ENCODE results near the gene NTRK2.

Gene NTRK2

GRCh38 chr9:84996029-84996428 is 326.5 kb downstream of the NTRK2 start:
- Histone ChIP-seq H3K4me3 (ENCODE audit: low read depth, low read length) (no peak overlapping the region), H3K9me3 (ENCODE audit: control insufficient read depth, insufficient read depth, low read length) (peaks cover 6% of the 10 kb centered on the region; the same call in 1 of the 2 replicates), H3K27ac (ENCODE audit: low read depth, low read length) (no peak overlapping the region), H3K36me3 (ENCODE audit: control insufficient read depth, insufficient read depth, low read length) (no peaks in the 10 kb centered on the region), H3K4me1 (ENCODE audit: control insufficient read depth, insufficient read depth, low read length) (no peaks in the 10 kb centered on the region), H3K27me3 (ENCODE audit: control insufficient read depth, insufficient read depth, low read length) (no peaks in the 10 kb centered on the region), H3K9ac (ENCODE audit: low read depth, low read length) (no peak overlapping the region)

- Histone ChIP-seq H3K27me3 (ENCODE audit: control insufficient read depth, insufficient read depth, low read length) (no peaks in the 10 kb centered on the region), H3K36me3 (ENCODE audit: control insufficient read depth, insufficient read depth, low read length) (no peaks in the 10 kb centered on the region), H3K4me1 (ENCODE audit: control insufficient read depth, insufficient read depth, low read length) (peaks cover 4% of the 10 kb centered on the region), H3K4me3 (ENCODE audit: low read depth, low read length) (no peak overlapping the region), H3K9ac (ENCODE audit: low read depth, low read length) (no peak overlapping the region), H3K27ac (ENCODE audit: low read depth, low read length) (no peak overlapping the region), H3K9me3 (ENCODE audit: control insufficient read depth, insufficient read depth, low read length) (peaks cover 9% of the 10 kb centered on the region; the same call in 1 of the 2 replicates)
Measured at GRCh38 chr9:84996716-84997115, 327.2 kb downstream of the NTRK2 start.

GRCh38 chr9:84997472-84997871 is 327.9 kb downstream of the NTRK2 start:
- peaks cover 9% of the 10 kb centered on the region; the same call in 1 of the 2 replicates for H3K9me3 ChIP-seq (ENCODE audit: control insufficient read depth, insufficient read depth, low read length)
- no peak overlapping the region for H3K9ac ChIP-seq (ENCODE audit: low read depth, low read length)
- peaks cover 11% of the 10 kb centered on the region for H3K4me1 ChIP-seq (ENCODE audit: control insufficient read depth, insufficient read depth, low read length)
- H3K4me3 ChIP-seq (ENCODE audit: low read depth, low read length): no peak overlapping the region
- H3K27ac ChIP-seq (ENCODE audit: low read depth, low read length): no peak overlapping the region
- no peaks in the 10 kb centered on the region for H3K27me3 ChIP-seq (ENCODE audit: control insufficient read depth, insufficient read depth, low read length)
- H3K36me3 ChIP-seq (ENCODE audit: control insufficient read depth, insufficient read depth, low read length): no peaks in the 10 kb centered on the region

GRCh38 chr9:84998639-84999038 is 329.1 kb downstream of the NTRK2 start:
- no peak overlapping the region for H3K27ac ChIP-seq (ENCODE audit: low read depth, low read length)
- H3K27me3 ChIP-seq (ENCODE audit: control insufficient read depth, insufficient read depth, low read length): no peaks in the 10 kb centered on the region
- no peaks in the 10 kb centered on the region for H3K36me3 ChIP-seq (ENCODE audit: control insufficient read depth, insufficient read depth, low read length)

GRCh38 chr9:84999788-85000187 is 330.3 kb downstream of the NTRK2 start:
- Histone ChIP-seq H3K27ac (ENCODE audit: low read depth, low read length) (no peak overlapping the region), H3K9ac (ENCODE audit: low read depth, low read length) (no peak overlapping the region), H3K36me3 (ENCODE audit: control insufficient read depth, insufficient read depth, low read length) (no peaks in the 10 kb centered on the region), H3K4me1 (ENCODE audit: control insufficient read depth, insufficient read depth, low read length) (peaks cover 19% of the 10 kb centered on the region), H3K27me3 (ENCODE audit: control insufficient read depth, insufficient read depth, low read length) (peaks cover 2% of the 10 kb centered on the region; the same call in 1 of the 2 replicates), H3K9me3 (ENCODE audit: control insufficient read depth, insufficient read depth, low read length) (peaks cover 9% of the 10 kb centered on the region; the same call in 1 of the 2 replicates), H3K4me3 (ENCODE audit: low read depth, low read length) (no peak overlapping the region)

More at GRCh38 chr9:84998639-84999038, 329.1 kb downstream of the NTRK2 start:
- H3K9ac ChIP-seq (ENCODE audit: low read depth, low read length): no peak overlapping the region
- H3K9me3 ChIP-seq (ENCODE audit: control insufficient read depth, insufficient read depth, low read length): peaks cover 9% of the 10 kb centered on the region; the same call in 1 of the 2 replicates
- no peak overlapping the region for H3K4me3 ChIP-seq (ENCODE audit: low read depth, low read length)
- H3K4me1 ChIP-seq (ENCODE audit: control insufficient read depth, insufficient read depth, low read length): peaks cover 15% of the 10 kb centered on the region

GRCh38 chr9:85001925-85002324 is 332.4 kb downstream of the NTRK2 start:
- H3K4me1 ChIP-seq (ENCODE audit: control insufficient read depth, insufficient read depth, low read length): peaks cover 21% of the 10 kb centered on the region
- peak overlapping the region; percentile 41 for H3K27ac ChIP-seq (ENCODE audit: low read depth, low read length)
- H3K9me3 ChIP-seq (ENCODE audit: control insufficient read depth, insufficient read depth, low read length): peaks cover 9% of the 10 kb centered on the region; the same call in 1 of the 2 replicates
- H3K4me3 ChIP-seq (ENCODE audit: low read depth, low read length): no peak overlapping the region
- no peaks in the 10 kb centered on the region for H3K36me3 ChIP-seq (ENCODE audit: control insufficient read depth, insufficient read depth, low read length)
- peaks cover 2% of the 10 kb centered on the region; the same call in 1 of the 2 replicates for H3K27me3 ChIP-seq (ENCODE audit: control insufficient read depth, insufficient read depth, low read length)
- no peak overlapping the region for H3K9ac ChIP-seq (ENCODE audit: low read depth, low read length)

- Histone ChIP-seq H3K4me3 (ENCODE audit: low read depth, low read length) (no peak overlapping the region), H3K9me3 (ENCODE audit: control insufficient read depth, insufficient read depth, low read length) (peaks cover 9% of the 10 kb centered on the region; the same call in 1 of the 2 replicates), H3K9ac (ENCODE audit: low read depth, low read length) (no peak overlapping the region), H3K27me3 (ENCODE audit: control insufficient read depth, insufficient read depth, low read length) (peaks cover 2% of the 10 kb centered on the region; the same call in 1 of the 2 replicates), H3K4me1 (ENCODE audit: control insufficient read depth, insufficient read depth, low read length) (peaks cover 21% of the 10 kb centered on the region), H3K36me3 (ENCODE audit: control insufficient read depth, insufficient read depth, low read length) (no peaks in the 10 kb centered on the region), H3K27ac (ENCODE audit: low read depth, low read length) (peak overlapping the region; percentile 43)
Measured at GRCh38 chr9:85004818-85005413, 335.4 kb downstream of the NTRK2 start.

GRCh38 chr9:85007748-85008147 is 338.2 kb downstream of the NTRK2 start:
- Histone ChIP-seq H3K27ac (ENCODE audit: low read depth, low read length) (no peak overlapping the region), H3K4me1 (ENCODE audit: control insufficient read depth, insufficient read depth, low read length) (peaks cover 8% of the 10 kb centered on the region; the same call in 1 of the 2 replicates), H3K36me3 (ENCODE audit: control insufficient read depth, insufficient read depth, low read length) (no peaks in the 10 kb centered on the region), H3K4me3 (ENCODE audit: low read depth, low read length) (no peak overlapping the region), H3K9ac (ENCODE audit: low read depth, low read length) (no peak overlapping the region), H3K9me3 (ENCODE audit: control insufficient read depth, insufficient read depth, low read length) (no peaks in the 10 kb centered on the region), H3K27me3 (ENCODE audit: control insufficient read depth, insufficient read depth, low read length) (peaks cover 2% of the 10 kb centered on the region; the same call in 1 of the 2 replicates)

GRCh38 chr9:85008215-85008614 is 338.7 kb downstream of the NTRK2 start:
- Histone ChIP-seq H3K4me1 (ENCODE audit: control insufficient read depth, insufficient read depth, low read length) (peaks cover 6% of the 10 kb centered on the region; the same call in 1 of the 2 replicates), H3K36me3 (ENCODE audit: control insufficient read depth, insufficient read depth, low read length) (no peaks in the 10 kb centered on the region), H3K4me3 (ENCODE audit: low read depth, low read length) (no peak overlapping the region), H3K9ac (ENCODE audit: low read depth, low read length) (no peak overlapping the region), H3K27me3 (ENCODE audit: control insufficient read depth, insufficient read depth, low read length) (peaks cover 2% of the 10 kb centered on the region; the same call in 1 of the 2 replicates), H3K9me3 (ENCODE audit: control insufficient read depth, insufficient read depth, low read length) (no peaks in the 10 kb centered on the region), H3K27ac (ENCODE audit: low read depth, low read length) (no peak overlapping the region)

- Histone ChIP-seq H3K27ac (ENCODE audit: low read depth, low read length) (no peak overlapping the region), H3K4me3 (ENCODE audit: low read depth, low read length) (no peak overlapping the region), H3K9me3 (ENCODE audit: control insufficient read depth, insufficient read depth, low read length) (no peaks in the 10 kb centered on the region)
Measured at GRCh38 chr9:85009251-85009650, 339.7 kb downstream of the NTRK2 start.

GRCh38 chr9:85013703-85014102 is 344.2 kb downstream of the NTRK2 start:
- no peak overlapping the region for H3K27ac ChIP-seq (ENCODE audit: low read depth, low read length)
- no peaks in the 10 kb centered on the region for H3K36me3 ChIP-seq (ENCODE audit: control insufficient read depth, insufficient read depth, low read length)
- no peaks in the 10 kb centered on the region for H3K4me1 ChIP-seq (ENCODE audit: control insufficient read depth, insufficient read depth, low read length)
- no peak overlapping the region for H3K4me3 ChIP-seq (ENCODE audit: low read depth, low read length)
- no peaks in the 10 kb centered on the region for H3K9me3 ChIP-seq (ENCODE audit: control insufficient read depth, insufficient read depth, low read length)
- no peaks in the 10 kb centered on the region for H3K27me3 ChIP-seq (ENCODE audit: control insufficient read depth, insufficient read depth, low read length)
- no peak overlapping the region for H3K9ac ChIP-seq (ENCODE audit: low read depth, low read length)

More at GRCh38 chr9:85009251-85009650, 339.7 kb downstream of the NTRK2 start:
- no peak overlapping the region for H3K9ac ChIP-seq (ENCODE audit: low read depth, low read length)
- H3K36me3 ChIP-seq (ENCODE audit: control insufficient read depth, insufficient read depth, low read length): no peaks in the 10 kb centered on the region
- peaks cover under 1% of the 10 kb centered on the region; the same call in 1 of the 2 replicates for H3K27me3 ChIP-seq (ENCODE audit: control insufficient read depth, insufficient read depth, low read length)
- peaks cover 6% of the 10 kb centered on the region; the same call in 1 of the 2 replicates for H3K4me1 ChIP-seq (ENCODE audit: control insufficient read depth, insufficient read depth, low read length)
